HG03571 (cell line): ENCODE measurements around the gene SELENOM.

Experiments used
- ATAC-seq: cut with Tn5 transposase; IDR thresholded peaks from one replicate; pipeline ENCODE4 v1.9.1; 2021; ENCODE audit not compliant: unreplicated experiment

Gene SELENOM, protein sequence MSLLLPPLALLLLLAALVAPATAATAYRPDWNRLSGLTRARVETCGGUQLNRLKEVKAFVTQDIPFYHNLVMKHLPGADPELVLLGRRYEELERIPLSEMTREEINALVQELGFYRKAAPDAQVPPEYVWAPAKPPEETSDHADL

DNA sequence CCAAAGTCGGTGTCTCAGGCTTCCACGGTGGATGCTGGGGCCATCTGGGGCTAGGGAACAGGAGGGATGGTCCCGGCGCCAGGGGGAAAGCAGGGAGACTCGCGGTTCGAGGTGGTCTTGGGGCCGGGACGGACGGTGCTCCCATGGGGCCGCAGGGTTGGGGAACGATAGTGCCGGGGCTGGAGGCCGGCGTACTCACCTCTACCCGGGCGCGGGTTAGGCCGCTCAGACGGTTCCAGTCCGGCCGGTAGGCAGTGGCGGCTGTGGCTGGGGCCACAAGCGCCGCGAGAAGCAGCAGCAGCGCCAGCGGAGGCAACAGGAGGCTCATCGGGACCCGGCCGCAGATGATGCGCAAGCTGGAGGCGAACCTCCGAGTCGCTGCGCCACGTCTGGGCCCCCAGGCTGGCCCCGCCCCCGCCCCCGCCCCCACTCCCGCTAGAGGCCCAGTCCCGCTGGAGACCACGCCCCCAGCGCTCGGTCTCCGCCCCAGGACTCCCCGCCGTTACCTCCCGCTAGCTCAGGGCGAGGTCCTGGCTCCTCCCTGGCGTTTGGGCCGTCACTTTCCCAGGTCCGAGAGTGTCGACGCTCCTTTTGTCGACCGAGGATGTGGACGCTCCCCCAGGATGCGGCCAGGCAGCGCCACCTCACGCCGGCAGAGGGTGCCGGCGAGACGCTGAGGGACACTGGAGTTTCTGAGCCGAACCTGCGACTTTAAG is at the start of gene SELENOM:
Gene SELENOM, minus strand, starts transcription at position 391 of the 716 bp plus-strand sequence. Its CDS starts 63 bp downstream, at position 328.
- ATAC-seq, result peak; percentile 85

- ATAC-seq, result no peak
Observed at GRCh38 chr22:31155422-31155821, 48.1 kb upstream of the SELENOM start.

DNA sequence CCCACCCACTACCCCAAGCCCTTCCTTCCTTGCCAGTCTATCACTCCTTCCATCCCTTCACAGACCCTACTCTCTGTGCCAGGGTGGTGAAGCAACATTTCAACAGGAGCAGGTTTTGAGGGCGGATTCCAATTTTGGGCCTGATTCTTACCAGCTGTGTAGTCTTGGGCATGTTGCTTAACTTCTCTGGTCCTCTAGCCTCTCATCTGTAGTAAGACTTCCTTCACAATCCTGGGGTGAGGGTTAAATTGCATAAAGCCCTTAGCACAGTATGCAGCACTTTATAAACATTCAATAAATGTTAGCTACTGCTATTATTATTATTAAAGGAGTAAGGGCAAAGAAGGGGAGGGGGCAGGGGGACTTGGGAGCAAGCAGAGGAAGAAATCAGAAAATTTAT is 47.6 kb upstream of the SELENOM start:
- ATAC-seq, result no peak

GRCh38 chr22:31153357-31153756 is 46.0 kb upstream of the SELENOM start:
- ATAC-seq, result no peak

DNA sequence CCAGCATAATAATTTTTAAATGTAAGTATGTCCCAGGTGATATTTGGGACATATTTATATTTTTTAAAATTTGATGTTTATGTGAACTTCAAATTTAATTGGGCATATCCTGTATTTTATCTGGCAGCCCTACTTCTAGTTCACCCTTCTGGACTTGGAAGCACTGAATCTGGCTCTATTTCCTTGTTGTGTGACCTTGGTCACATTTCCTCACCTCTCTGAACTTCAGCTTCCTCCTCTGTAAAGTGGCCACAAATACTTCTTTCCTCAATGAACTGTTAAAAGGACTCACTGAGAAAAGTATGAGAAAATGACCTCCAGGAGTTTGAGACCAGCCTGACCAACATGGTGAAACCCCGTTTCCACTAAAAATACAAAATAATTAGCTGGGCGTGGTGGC is 44.5 kb upstream of the SELENOM start:
- ATAC-seq, result no peak

DNA sequence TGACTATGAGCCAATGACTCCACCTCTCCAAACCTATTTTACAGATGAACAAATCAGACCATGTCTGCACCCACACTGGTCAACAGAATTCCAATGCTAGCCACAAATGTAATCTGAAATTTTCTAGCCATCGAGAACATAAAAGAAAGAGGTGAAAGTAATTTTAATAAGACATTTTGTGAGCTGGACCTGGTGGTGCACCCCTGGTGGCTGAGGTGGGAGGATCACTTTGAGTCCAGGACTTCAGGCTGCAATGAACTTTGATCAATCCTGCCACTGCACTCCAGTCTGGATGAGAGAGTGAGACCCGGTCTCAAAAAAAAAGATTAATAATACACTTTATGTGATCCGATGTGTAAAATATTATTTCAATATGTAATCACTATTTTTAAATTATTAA is 43.2 kb upstream of the SELENOM start:
- no peak for ATAC-seq

- no peak for ATAC-seq
Observed at GRCh38 chr22:31148953-31149627, 41.7 kb upstream of the SELENOM start.

GRCh38 chr22:31148488-31148887 is 41.1 kb upstream of the SELENOM start:
- no peak for ATAC-seq

GRCh38 chr22:31144223-31144622 is 36.9 kb upstream of the SELENOM start:
- ATAC-seq, result no peak

GRCh38 chr22:31143537-31143936 is 36.2 kb upstream of the SELENOM start:
- no peak for ATAC-seq

GRCh38 chr22:31143038-31143437 is 35.7 kb upstream of the SELENOM start:
- ATAC-seq, result no peak

DNA sequence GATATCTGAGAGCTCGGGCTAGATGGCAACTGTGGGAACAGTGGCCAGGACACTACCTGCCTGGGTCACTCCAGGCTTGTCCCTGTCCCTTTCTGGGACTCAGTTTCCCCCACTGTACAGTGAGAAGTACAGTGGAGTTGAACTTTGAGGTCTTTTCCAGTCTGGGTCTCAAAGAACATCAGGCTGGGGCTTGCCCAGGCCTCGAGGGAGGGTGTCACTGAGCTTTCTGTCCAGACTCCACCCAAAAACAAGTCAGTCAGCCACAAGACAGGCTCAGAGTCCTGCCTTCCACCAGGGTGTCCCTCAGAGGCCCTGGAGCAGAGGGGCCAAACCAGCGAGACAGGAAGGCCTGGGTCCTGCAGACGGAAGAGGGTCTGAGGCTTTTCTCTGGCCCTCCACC is 34.9 kb upstream of the SELENOM start:
- ATAC-seq, result no peak

DNA sequence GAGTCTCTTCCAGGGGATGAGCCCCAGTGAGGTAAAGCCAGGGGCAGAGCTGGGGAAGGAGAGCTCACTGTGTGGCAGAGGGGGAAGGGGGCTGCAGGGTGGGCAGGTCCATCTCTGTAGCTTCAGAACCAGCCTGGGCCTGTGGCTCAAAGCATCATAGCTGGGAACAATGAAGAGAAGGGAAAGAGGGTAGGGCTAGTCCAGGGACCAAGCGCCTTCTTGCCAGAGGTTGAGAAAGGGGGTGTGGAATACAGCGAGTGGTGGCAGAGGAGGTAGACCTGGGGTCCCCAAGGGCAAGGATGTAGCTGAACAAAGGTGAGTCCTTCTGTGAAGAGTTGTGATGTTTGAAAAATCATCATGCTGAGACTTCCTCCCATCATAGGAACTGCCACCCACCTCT is 34.2 kb upstream of the SELENOM start:
- ATAC-seq, result no peak

GRCh38 chr22:31140746-31141145 is 33.4 kb upstream of the SELENOM start:
- no peak for ATAC-seq

DNA sequence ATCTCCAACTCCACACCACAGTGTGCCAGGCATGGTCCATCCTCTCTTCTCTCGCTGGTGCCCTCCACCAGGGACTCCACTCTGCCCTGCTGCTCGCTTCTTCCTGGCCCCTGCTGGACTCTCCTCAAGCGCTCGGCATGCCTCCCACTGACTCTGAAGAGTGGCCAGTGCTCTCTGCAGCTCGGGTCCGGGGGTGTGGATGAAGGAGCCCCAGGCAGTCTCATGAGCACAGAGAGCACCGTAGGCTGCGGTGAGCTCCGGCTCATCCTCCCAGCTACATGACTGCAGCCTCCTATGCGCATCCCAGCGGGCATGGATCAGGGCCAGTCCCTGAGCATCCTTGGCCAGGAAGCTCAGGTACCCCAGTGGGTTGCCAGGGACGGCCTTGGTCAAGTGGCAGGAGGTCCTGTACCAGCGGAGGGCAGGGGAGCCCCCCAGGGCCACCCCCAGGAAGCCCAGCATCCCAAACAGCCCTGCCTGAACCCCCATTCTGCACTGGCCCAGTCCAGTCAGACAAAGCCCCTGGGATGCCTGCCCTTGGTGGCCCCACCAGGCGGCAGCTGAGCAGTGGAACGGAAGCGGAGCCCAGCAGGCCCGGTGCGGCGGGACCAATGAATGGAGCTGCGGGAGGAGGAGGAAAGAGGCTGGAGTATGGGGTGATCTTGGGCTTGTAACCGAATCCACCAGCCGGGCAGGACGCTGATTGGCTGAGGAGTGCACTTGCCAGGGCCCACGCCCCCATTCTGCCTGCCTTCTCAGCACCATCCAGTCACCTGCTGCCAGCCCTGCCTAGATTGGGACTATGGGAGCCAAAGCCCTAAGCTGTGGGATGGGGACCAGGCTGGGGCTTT is 32.7 kb upstream of the SELENOM start, which contains the start of gene PLA2G3:
Gene PLA2G3, minus strand, starts transcription at position 643 of the 851 bp plus-strand sequence. Its CDS starts 154 bp downstream, at position 489.
- ATAC-seq, result no peak

DNA sequence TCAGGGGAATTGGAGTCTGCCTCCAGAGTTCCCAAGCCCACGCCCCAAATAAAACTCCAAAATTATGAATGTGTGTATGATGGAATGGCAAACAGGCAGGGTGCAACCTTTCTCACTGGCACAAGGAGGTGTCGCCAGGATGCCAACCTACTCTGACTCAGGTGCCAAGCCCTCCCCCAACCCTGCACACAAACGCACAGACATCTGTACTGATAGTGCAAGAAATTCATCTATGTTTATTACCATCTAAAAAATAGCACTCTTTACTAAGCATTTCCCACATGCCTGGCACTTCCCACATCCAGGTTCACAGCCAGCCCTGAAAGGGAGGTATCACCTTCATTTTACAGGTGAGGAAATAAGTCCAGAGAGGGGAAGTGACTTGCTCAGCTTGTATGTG is 31.7 kb upstream of the SELENOM start:
- no peak for ATAC-seq

DNA sequence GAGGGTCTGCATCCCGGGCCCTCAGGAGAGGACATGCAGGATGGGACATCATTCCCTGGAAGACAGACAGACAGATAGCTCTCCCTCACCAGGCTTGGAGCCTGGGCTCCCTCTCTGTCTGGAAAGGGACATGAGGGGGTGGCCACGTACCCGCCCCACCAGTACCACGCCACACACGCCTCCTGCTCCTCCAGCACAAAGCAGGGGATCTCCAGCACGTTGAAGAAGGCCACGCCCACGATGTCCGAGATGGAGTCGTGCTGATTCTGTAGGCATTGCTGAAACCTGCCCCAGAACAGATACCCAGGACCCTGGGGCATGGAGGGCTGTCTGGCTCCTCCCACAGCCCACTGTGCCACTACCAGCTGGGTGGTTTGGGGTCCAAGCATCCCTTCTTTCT is 30.8 kb upstream of the SELENOM start:
- no peak for ATAC-seq

GRCh38 chr22:31137721-31138120 is 30.4 kb upstream of the SELENOM start:
- no peak for ATAC-seq

DNA sequence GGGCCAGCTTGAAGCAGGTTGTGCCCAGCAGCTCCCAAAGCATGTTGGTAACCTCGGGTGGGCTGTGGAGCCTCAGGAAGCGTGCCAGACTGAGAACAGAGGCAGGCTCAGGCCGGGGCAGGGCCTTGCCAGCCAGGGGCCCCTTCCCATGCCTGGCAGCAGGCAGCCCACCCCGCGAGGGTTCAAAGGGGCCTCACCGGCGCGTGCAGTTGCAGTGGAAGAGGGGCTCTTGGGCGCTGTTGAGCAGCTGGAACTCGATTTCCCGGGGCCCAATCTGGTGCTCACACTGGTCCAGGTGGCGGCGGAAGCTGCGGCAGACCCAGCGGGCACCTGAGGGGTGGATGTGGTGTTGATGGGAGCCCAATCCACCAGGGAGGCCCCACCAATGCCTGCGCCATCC is 29.3 kb upstream of the SELENOM start:
- ATAC-seq, result no peak

- ATAC-seq, result no peak
Observed at GRCh38 chr22:31136155-31136554, 28.8 kb upstream of the SELENOM start.

GRCh38 chr22:31135706-31136105 is 28.3 kb upstream of the SELENOM start:
- ATAC-seq, result no peak
